GM19035 (cell line): ENCODE measurements around the gene KIR2DL4.
"Not testable (repeated sequence)": the region's sequence is repeated elsewhere in the genome, so short reads cannot be mapped to it uniquely, and the experiment has no call there.

Source experiments
- ATAC-seq: cut with Tn5 transposase; IDR thresholded peaks from one replicate; pipeline ENCODE4 v1.9.1; 2021; ENCODE audit not compliant: unreplicated experiment

KIR2DL4 gene

GRCh38 chr19:54804101-54804500 lies 691 bp downstream of the KIR2DL4 start:
- ATAC-seq: no peak

GRCh38 chr19:54804571-54804970 lies 1.2 kb downstream of the KIR2DL4 start:
- ATAC-seq: no peak

DNA sequence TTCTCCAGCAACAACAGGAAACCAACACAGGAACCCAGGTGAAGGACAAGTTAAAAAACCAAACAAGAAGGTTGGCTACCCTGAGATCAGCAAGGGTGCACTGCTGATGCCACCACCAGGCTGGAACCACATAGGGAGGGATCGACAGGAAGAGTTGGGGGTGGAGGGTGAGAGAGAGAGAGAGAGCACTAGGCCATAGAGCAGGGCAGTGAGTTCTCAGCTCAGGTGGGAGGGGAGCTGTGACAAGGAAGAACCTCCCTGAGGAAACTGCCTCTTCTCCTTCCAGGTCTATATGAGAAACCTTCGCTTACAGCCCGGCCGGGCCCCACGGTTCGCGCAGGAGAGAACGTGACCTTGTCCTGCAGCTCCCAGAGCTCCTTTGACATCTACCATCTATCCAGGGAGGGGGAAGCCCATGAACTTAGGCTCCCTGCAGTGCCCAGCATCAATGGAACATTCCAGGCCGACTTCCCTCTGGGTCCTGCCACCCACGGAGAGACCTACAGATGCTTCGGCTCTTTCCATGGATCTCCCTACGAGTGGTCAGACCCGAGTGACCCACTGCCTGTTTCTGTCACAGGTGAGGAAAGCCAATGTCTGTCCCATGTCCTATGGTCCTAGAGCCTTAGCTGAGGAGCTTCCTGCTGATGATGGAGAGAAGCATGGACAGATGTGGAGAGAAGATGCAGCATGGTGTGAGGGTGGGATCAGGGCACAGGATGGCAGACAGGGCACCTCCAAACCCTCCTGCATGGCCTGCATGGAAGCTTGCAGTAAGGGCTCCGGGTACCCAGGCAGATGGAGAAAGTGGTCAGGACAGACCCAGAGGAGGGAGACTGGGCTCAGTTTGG lies 2.5 kb downstream of the KIR2DL4 start:
- ATAC-seq: no peak

DNA sequence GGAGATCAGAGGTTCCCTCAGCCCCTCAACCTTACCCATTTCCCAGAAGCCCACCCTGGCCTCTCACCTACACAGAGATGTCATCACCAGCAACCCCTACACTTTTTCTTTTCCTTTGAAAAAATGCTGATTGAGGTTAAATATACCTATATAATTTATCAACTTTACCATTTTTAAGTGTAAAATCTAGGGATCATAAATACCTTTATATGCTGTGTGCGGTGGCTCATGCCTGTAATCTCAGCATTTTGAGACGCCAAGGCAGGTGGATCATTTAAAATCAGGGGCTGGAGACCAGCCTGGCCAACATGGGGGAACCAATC lies 3.1 kb downstream of the KIR2DL4 start:
- no peak for ATAC-seq

GRCh38 chr19:54814571-54814970 lies 11.2 kb downstream of the KIR2DL4 start:
- ATAC-seq: not testable (repeated sequence)

DNA sequence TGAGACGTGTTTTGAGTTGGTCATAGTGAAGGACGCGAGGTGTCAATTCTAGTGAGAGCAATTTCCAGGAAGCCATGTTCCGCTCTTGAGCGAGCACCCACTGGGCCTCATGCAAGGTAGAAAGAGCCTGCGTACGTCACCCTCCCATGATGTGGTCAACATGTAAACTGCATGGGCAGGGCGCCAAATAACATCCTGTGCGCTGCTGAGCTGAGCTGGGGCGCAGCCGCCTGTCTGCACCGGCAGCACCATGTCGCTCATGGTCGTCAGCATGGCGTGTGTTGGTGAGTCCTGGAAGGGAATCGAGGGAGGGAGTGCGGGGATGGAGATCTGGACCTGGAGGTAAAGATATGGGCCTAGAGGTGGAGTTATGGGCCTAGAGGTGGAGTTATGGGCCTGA lies 12.8 kb downstream of the KIR2DL4 start, which contains the start of gene KIR3DL1:
Gene KIR3DL1, plus strand, starts transcription at position 218 of the 400 bp plus-strand sequence.
- not testable (repeated sequence) for ATAC-seq

DNA sequence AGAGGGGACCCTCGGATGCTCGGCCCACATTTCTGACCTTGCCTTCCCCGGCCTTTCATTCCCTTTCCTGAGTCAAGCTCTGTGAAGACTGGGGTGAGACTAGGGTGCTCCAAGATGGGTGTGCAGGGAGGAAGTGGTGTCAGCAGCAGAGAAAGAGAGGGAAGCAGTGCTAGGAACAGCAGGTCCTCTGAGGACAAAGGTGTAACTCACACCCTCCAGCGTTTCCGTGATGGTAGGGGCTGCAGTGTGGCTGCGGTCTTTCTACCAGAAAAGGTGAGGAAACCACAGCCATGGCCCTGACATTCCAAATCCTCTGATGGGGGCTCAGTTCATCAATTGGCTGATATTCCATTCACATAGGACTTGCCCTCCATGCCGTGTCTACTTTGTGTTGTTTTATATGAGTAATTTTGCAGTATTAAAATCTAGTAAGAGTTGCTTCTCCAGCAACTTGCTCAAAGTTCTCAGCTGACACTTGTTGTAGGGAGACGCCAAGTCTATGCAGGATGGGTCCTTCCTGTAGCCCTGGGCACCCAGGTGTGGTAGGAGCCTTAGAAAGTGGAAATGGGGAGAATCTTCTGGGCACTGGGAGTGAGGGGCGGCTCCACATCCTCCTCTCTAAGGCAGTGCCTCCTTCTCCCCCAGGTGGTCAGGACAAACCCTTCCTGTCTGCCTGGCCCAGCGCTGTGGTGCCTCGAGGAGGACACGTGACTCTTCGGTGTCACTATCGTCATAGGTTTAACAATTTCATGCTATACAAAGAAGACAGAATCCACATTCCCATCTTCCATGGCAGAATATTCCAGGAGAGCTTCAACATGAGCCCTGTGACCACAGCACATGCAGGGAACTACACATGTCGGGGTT lies 14.5 kb downstream of the KIR2DL4 start:
- ATAC-seq: no peak

GRCh38 chr19:54824416-54824815 lies 21.0 kb downstream of the KIR2DL4 start:
- not testable (repeated sequence) for ATAC-seq

DNA sequence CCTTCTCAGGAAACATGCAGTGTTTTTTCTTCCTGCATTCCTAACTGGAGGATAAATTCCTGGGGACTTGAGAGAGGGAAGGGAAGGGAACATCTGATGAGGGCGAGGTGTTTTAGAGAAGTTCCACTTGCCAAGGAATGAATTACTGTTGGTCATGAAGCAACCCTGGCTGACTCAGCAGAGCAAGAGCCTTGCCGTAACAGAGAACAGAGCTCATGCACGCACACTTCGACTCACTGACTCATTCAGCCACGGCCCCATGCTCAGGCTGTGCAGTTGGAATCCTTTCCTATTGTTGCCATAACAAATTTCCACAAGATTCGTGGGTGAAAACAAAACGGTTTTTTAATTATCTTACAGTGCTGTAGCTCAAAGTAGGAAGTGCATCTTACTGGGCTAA lies 21.9 kb downstream of the KIR2DL4 start:
- not testable (repeated sequence) for ATAC-seq

DNA sequence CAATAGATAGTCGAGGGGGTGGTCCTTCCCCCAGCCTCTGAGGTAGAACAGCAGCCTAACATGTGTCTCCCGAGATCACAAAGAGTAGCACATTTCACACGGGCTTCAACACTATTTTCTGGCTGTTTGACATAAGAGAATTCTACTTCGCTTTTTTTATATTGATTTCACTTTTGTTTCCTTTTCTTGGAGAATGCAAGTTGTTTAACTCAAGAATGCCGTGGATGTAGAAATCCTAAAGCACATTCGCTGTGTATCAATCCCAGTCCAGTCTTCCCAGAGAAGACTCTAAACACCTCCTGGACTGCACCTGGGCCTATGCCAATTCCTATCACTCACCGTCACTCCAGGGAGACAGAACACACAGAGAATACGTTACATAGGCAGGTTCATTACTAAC lies 24.7 kb downstream of the KIR2DL4 start:
- not testable (repeated sequence) for ATAC-seq

- not testable (repeated sequence) for ATAC-seq
These were observed 29.1 kb downstream of the KIR2DL4 start, which contains the start of gene KIR2DS4 for GRCh38 chr19:54832496-54832895. KIR2DS4 (plus strand) TSS chr19:54832676.

DNA sequence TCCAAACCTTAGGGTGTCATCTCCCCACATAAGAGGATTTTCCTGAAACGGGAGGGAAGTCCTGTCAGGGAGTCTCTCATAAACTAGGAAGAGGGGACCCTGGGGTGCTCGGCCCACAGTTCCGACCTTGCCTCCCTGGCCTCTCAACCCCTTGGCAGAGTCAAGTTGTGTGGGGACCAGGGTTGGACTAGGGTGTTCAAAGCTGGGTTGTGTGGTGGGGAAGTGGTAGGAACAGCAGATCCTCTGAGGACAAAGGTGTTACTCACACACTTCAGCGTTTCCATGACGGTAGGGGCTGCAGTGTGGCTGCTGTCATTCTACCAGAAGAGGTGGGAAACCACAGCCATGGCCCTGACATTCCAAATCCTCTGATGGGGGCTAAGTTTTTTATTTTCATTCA lies 31.7 kb downstream of the KIR2DL4 start:
- ATAC-seq: not testable (repeated sequence)

DNA sequence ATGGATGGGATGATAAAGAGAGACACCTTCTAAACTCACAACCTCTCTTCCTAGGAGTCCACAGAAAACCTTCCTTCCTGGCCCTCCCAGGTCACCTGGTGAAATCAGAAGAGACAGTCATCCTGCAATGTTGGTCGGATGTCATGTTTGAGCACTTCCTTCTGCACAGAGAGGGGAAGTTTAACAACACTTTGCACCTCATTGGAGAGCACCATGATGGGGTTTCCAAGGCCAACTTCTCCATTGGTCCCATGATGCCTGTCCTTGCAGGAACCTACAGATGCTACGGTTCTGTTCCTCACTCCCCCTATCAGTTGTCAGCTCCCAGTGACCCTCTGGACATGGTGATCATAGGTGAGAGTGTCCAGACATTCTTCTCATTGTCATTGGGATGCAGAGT lies 34.1 kb downstream of the KIR2DL4 start:
- not testable (repeated sequence) for ATAC-seq

DNA sequence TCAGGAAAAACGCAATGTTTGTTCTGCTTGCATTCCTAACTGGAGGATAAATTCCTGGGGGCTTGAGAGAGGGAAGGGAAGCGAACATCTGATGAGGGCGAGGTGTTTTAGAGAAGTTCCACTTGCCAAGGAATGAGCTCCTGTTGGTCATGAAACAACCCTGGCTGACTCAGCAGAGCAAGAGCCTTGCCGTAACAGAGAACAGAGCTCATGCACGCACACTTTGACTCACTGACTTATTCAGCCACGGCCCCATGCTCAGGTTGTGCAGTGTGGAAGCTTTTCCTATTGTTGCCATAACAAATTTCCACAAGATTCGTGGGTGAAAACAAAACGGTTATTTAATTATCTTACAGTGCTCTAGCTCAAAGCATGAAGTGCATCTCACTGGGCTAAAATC lies 39.8 kb downstream of the KIR2DL4 start:
- ATAC-seq: not testable (repeated sequence)

DNA sequence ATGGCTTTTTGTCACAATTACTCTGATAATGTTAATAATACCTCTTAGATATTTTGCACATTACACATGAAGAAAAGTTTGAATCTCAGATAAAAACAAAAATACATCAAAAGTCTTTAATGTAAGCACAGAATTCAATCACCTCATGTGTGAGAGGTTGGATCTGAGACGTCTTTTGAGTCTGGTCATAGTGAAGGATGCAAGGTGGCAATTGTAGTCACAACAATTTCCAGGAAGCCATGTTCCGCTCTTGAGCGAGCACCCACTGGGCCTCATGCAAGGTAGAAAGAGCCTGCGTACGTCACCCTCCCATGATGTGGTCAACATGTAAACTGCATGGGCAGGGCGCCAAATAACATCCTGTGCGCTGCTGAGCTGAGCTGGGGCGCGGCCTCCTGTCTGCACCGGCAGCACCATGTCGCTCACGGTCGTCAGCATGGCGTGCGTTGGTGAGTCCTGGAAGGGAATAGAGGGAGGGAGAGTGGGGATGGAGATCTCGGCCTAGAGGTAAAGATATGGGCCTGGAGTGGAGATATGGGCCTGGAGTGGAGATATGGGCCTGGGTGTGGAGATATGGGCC lies 46.7 kb downstream of the KIR2DL4 start, which contains the start of gene KIR3DL2:
Gene KIR3DL2, plus strand, starts transcription at position 383 of the 580 bp plus-strand sequence. Its CDS starts 33 bp downstream, at position 416.
- not testable (repeated sequence) for ATAC-seq

GRCh38 chr19:54850930-54851329 lies 47.5 kb downstream of the KIR2DL4 start:
- ATAC-seq: no peak

GRCh38 chr19:54851353-54851752 lies 47.9 kb downstream of the KIR2DL4 start:
- ATAC-seq: no peak

DNA sequence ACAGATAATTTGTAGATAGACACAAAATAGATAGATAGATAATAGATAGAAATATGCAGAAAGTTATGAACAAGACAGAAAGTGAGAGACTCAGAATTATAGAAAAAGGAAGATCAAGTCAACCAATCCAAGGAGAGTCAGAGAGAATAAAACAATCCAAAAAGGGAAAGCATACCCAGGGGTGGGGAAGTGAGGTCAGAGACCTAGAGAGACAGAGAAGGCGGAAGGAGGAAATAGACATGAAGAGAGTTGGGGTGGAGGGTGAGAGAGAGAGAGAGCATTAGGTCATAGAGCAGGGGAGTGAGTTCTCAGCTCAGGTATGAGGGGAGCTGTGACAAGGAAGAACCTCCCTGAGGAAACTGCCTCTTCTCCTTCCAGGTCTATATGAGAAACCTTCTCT lies 51.8 kb downstream of the KIR2DL4 start:
- ATAC-seq: not testable (repeated sequence)

DNA sequence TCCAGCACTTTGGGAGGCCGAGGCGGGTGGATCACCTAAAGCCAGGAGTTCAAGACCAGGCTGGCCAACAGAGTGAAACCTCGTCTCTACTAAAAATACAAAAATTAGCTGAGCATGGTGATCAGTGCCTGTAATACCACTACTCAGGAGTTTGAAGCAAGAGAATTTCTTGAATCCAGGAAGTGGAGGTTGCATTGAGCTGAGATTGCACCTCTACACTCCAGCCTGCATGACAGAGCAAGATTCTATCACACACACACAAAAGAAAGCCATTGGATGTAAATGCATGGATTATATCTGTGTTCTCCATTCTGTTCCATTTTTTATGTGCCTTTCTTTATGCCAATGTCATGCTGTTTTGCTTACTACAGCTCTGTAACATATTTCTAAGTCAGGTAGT lies 55.1 kb downstream of the KIR2DL4 start:
- ATAC-seq: not testable (repeated sequence)

- not testable (repeated sequence) for ATAC-seq
These were observed 56.0 kb downstream of the KIR2DL4 start for GRCh38 chr19:54859421-54859820.

GRCh38 chr19:54863459-54863858 lies 60.0 kb downstream of the KIR2DL4 start:
- not testable (repeated sequence) for ATAC-seq
